Measurements from ENCODE around the gene GLYR1.
"Not testable (repeated sequence)": the region's sequence is repeated elsewhere in the genome, so short reads cannot be mapped to it uniquely, and the experiment has no call there.

Gene GLYR1

DNA sequence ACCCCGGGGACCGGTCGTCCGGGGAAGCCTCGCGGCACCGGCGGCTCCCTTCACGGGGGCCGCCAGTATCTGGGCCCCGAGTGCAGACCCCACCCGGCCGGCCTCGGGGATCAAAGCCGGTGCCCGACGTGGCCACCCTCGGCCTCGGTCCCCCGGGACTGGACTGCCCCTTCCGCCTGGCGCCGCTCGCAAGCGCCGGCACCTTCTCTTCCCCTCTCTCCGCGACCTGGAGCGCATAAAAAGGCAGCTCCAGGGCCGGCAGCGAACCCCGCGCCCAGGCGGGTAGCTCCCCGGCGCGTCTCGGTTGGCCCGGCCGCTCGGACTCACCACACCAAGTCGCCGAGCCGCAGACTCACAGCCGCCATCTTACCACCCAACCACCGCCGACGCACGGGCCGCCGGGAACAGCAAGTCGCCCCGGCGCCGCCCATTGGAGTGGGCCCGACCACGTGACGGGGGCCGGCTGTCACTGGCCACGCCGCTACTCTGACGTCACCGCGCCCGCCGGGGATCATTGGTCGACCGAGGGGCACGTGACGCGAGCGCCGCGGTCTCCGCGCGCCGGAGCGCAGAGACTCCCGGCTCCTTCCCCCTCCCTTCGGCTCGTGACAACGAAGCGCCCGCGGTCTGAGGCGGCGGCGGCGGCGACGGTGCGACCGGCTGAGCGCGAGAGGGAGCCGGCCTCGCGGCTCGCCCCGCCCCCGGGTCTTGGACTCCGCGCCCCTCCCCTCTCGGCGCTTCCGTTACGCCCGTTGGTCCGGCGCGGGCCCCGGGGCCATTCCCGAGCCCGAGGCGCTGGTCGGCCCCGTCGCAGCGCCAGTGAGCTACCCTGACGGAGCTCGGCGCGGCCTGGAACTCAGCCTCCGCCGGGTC, at the start of gene GLYR1, which contains the start of gene UBN1:
Gene GLYR1, minus strand, starts transcription at position 388 of the 873 bp plus-strand sequence. Its CDS starts 23 bp downstream, at position 365.
Gene UBN1, plus strand, starts transcription at position 581 of the 873 bp plus-strand sequence. CDS start 5,437 bp downstream, outside the sequence.
- peak; percentile 98 for DNase-seq (ENCODE audit: low spot score)

- DNase-seq (ENCODE audit: low spot score) = not testable (repeated sequence)
Observed at GRCh38 chr16:4896761-4897160, 49.7 kb upstream of the GLYR1 start.

- no peak for DNase-seq (ENCODE audit: low spot score)
Observed at GRCh38 chr16:4895366-4895765, 48.3 kb upstream of the GLYR1 start.

DNA sequence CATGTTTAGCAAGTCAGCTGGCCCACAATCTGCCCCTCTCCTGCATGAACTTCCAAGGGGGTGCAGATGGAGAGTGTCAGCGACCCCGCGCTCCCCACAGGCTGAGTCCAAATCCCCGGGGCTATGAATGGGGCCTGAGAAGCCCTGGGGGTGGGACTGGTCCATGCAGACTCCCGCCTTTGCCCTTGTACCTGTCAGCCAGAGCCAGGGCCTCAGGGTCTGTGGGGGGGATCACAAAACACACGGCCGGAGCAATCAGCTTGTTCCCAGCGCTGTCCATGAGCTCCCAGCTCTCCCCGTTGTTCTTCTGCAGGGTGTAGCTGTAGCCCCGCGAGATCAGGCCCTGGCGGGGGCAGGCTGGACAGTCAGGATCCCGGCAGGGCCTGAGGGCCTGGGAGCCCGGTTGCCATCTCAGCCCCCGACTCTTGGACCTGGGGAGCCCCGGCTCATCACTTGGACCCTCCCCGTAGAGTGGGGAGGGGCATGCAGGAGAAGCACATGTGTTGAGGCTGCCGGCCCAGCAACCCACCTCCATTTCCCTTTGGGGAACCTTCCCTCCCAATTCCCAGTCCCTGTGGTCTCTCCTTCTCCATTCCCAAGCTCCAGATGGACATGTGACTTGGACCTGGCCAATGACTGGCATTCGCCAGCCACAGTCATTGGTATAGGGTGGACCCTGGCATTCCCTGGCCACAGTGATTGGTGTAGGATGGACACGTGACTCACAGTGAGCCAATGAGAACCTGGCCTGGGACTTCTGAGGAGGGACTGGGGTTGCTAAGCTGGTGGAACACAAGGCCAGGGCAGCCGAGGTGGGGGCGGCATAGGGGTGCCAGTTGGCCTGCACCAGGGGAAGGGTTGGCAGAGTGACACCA, 47.4 kb upstream of the GLYR1 start:
- DNase-seq (ENCODE audit: low spot score) = no peak

DNA sequence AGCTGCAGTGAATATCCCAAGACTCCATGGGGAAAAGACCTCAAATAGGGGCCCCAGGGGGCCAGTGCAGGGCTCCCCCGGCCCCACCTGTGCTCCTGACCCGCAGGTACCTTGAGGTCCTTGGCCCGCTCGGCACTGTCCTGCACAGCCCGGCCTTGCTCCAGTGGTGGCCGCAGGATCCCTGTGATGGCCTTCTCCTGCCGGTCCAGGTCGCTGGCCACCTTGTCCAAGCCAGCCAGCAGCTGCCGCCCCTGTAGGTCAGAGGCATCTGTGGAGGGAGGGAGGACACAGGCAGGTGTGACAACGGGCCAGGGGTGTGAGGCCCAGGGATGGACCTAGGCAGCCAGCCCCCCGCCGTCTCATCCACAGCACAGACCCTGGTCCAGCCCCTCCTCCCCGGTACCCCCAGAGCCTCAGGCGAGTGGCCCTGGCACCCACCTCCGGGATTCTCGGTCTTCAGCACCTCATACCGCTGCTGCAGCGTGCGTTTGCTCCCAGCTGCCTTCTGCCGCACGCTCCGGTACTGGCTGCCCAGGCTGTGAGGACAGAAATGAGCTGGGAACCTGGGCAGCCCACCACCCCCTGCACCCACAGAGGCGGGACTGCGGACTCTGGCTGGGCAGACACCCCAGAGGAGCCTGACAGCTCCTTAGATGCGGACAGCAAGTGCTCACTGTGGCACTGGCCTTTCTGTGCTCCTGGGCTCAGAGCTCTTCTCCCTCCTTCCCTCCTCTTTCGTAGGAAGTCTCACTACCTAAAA, 46.2 kb upstream of the GLYR1 start:
- no peak for DNase-seq (ENCODE audit: low spot score)

- DNase-seq (ENCODE audit: low spot score) = no peak
Observed at GRCh38 chr16:4892361-4893102, 45.4 kb upstream of the GLYR1 start.

- no peak for DNase-seq (ENCODE audit: low spot score)
Observed at GRCh38 chr16:4891886-4892216, 44.8 kb upstream of the GLYR1 start.

GRCh38 chr16:4891097-4891885, 44.2 kb upstream of the GLYR1 start:
- no peak for DNase-seq (ENCODE audit: low spot score)

DNA sequence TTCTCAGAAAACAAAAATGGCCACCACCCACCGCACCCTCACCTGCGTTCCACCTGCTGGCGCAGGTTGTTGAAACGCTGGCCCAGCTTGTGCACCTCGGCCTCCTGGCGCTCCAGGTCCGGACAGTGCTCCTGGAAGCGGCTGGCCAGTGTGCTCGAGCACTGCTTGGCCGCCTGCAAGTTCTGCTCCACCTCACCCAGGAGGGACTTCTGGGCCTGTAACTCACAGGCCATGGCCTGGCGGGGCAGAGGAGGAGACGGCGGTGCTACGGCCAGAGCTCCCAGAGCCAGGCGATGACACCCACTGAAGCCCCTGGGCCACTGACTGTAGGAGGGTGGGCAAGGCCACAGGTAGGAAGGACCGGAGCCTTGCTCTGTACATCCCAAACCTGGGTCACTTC, 43.6 kb upstream of the GLYR1 start:
- DNase-seq (ENCODE audit: low spot score) = no peak

GRCh38 chr16:4890026-4890425, 42.9 kb upstream of the GLYR1 start:
- no peak for DNase-seq (ENCODE audit: low spot score)

DNA sequence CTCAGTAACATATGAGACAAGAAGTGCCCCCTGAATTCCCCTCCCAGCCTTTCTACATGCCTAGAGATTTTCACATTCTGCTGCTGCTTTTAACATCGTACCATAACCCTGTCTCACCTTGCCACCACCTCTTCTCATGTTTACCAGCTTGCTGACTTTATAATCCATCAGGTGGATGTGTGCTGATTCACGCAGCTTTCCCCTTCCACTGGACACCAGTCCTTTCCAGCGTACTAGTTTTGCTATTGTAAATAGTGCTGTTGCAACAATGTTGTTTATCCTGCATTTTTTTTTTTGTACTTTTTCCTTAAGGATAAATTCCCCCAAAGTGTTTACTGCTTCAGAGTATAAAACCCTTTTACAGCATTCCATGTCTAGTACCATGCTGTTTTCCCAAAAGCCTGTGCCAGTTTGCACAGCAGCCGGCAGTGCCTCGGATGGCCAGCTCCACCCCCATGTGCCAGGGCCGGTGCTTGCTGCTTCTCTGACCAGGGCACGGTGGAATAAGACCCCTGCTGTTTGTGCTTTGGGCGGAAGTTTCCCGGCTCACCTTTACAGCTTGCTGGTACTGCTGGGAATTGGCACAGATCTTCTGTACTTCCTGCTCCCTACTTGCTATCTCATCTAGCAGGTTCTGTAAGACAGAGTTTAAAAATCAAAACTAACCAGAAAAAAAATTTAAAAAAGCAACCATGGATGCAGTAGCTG, 41.5 kb upstream of the GLYR1 start:
- no peak for DNase-seq (ENCODE audit: low spot score)

DNA sequence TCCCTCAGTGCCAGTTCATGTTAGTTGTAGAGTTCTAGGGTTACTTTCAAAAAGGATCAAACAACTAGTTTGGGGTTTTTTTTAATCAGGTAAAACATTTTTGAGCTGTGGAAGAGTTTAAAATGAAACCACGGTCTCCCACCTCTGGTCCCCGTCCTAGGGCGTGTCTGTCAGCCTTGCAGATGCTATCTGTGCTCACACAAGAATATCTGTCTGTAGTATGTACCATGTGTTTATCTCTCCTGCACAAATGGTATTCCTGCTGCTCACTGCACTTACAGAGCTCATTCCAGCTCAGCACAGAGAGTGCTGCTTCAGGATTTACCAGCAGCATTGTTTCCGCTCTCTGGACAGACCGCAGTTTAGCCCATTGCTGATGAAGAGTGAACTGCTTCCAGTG, 39.1 kb upstream of the GLYR1 start:
- DNase-seq (ENCODE audit: low spot score) = no peak

DNA sequence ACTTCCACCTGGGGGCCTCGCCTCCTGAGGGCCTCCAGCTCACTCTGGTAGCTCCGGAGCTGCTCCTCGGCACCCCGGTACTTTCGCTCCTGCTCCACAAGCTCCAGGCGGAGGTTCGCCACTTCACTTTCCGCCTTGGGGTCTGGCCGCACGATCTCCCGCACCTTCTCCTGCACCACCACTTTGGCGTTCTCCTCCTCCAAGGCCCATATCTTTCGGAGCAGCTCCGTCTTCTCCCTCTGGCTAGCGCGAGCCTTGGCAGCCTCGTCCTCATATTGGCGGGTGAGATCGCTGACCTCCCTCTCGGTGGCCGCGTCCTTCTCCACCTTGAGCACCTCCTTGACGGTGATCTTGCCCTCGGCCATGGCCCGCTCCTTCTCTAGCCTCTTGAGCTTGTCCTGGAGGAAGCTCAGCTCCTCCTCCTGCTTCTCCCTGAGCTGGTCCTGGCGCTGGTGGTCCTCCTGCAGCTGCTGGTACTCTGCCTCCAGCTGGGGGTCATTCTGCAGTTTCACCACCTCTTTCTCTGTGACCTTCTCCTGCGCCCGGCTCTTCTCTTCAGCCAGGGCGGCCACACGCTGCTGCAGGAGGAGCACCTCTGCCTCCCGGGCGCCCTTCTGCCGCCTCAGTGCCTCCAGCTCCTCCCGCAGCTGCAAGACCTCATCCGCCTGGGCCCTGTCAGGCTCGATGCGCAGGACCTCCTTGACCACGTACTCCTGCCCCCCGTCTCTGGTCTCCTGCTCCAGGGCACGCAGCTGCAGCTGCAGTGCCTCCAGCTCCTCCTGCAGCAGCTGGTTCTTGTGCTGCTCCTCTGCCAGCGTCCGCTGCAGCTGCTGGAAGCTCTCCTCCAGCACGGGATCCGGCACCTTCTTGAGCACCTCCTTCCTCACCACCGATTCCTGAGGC, 38.1 kb upstream of the GLYR1 start:
- no peak for DNase-seq (ENCODE audit: low spot score)

DNA sequence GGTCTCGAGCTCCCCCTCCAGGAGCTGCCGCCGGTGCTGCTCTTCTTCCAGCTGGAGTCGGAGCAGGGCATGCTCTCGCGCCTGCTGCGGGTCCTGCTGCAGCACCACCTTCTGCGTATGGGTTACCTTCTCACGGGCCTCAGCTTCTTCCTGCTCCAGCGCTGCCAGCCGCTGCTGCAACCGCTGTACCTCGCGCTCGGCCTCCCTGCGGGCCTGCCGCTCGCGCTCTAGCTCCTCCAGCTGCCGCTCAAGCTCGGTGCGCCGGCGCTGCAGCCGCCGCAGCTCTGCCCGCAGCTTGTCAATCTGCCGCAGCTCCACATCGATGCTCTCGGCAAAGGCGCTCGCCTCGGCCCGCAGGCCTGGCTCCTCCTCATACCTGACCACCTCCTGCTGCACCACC, 37.1 kb upstream of the GLYR1 start:
- no peak for DNase-seq (ENCODE audit: low spot score)

DNA sequence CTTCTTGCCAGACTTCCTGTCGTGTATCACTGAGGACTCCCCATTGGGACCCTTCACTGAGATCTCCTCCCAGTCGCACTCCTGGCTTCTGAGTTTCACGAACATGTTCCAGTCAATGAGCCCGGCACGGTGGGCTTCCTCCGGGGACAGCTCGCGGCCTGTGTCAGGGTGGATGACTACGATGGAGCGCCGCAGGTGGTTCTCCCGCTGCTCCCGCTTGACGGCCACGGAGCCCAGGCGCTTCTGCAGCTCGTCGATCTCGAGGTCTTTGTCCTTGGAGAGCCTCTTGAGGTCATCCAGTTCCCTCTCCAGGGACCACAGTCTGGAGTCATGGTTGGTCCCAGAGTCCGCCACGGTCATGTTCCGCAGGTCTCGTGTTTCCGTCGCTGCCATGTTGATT, 36.4 kb upstream of the GLYR1 start:
- no peak for DNase-seq (ENCODE audit: low spot score)

- no peak for DNase-seq (ENCODE audit: low spot score)
Observed at GRCh38 chr16:4882633-4883285, 35.7 kb upstream of the GLYR1 start.

- DNase-seq (ENCODE audit: low spot score) = no peak
Observed at GRCh38 chr16:4882000-4882632, 35.0 kb upstream of the GLYR1 start.

DNA sequence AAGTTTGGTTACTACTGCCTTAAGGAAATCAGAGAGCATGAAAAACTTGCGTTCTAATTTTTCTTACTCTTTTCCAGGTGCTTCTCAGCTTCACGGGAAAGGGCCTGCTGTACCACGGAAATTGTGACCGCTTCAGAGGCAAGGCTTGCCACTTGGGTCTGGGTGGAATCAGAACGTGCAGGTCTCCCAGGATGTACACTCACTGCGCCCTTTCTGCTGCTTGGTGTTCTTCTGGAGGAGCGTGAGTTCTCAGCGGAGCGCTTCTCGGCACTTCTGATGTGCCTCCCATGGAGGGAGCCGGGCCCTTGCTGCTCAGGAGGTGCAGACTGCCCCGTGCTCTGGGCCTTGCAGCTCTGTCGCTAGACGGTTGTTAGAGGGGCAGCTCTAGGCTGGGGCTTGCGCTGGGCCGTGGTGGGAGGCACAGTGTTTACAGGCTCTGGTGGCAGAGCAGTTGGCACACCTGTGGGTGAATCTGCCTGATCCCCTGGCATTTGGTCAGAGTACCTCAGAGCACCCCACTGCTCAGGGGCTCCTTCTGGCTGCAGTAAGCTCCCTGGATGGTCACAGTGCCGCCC, 33.0 kb upstream of the GLYR1 start:
- DNase-seq (ENCODE audit: low spot score) = no peak

All from CD4-positive, alpha-beta T cell treated with Interleukin-15 for 4 hours (primary cell).